KOPT-K1 (cell line): ENCODE data around the gene FAM83C.
"Not testable (repeated sequence)": the region's sequence is repeated elsewhere in the genome, so short reads cannot be mapped to it uniquely, and the experiment has no call there.

ENCODE experiments used
- H3K27ac ChIP-seq: fragments of 200-600 bp; sonication (generic); 2 replicates; pipeline ENCODE4 v1.5.1; 2016; ENCODE audit warnings: antibody characterized with exemption, mild to moderate bottlenecking, low read depth, low read length; ENCODE audit not compliant: poor library complexity, severe bottlenecking
- H3K36me3 ChIP-seq: fragments of 200-600 bp; sonication (generic); 2 replicates; pipeline ENCODE4 v1.5.1; 2017; ENCODE audit warnings: antibody characterized with exemption, mild to moderate bottlenecking, low read length, moderate library complexity; ENCODE audit not compliant: insufficient read depth
- H3K9me3 ChIP-seq: fragments of 200-600 bp; sonication (generic); 2 replicates; pipeline ENCODE4 v1.5.1; 2017; ENCODE audit warnings: antibody characterized with exemption, low read length, mild to moderate bottlenecking; ENCODE audit not compliant: insufficient read depth, poor library complexity, severe bottlenecking

FAM83C gene

DNA sequence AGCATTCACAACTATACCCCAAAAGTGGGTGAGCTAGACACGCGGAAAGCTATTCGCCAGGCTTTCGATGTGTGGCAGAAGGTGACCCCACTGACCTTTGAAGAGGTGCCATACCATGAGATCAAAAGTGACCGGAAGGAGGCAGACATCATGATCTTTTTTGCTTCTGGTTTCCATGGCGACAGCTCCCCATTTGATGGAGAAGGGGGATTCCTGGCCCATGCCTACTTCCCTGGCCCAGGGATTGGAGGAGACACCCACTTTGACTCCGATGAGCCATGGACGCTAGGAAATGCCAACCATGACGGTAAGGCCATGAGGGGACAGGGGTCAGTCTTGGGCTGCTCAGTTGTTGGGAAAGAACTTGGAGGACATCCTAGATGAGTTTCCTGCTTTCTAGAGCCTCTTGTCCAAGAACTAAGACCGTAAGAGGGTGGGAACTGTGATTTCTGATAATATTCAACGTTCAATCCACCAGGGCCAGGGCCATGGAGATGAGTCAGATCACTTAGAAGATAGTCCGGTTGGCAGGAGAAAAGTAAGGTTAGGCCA, 37.7 kb downstream of the FAM83C start:
- H3K9me3 ChIP-seq, result no peaks in the 10 kb centered on the region
- H3K36me3 ChIP-seq, result no peaks in the 10 kb centered on the region
- no peak overlapping the region for H3K27ac ChIP-seq

DNA sequence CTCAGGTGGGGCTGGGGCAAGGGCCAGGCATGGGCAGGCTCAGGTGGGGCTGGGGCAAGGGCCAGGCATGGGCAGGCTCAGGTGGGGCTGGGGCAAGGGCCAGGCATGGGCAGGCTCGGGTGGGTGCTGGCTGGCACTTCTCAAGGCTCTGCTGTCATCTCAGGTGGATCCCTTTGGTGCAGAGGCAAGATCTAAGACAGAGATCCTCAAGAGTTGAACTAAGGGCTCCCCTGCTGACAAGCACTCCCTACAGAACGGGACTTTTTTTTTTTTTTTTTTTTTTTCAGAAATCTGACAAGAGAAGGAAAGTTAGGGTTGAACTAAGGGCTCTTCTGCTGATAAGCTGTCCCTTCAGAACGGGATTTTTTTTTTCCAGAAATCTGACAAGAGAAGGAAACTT, 39.2 kb downstream of the FAM83C start:
- H3K27ac ChIP-seq, result no peak overlapping the region
- no peaks in the 10 kb centered on the region for H3K36me3 ChIP-seq
- no peaks in the 10 kb centered on the region for H3K9me3 ChIP-seq

DNA sequence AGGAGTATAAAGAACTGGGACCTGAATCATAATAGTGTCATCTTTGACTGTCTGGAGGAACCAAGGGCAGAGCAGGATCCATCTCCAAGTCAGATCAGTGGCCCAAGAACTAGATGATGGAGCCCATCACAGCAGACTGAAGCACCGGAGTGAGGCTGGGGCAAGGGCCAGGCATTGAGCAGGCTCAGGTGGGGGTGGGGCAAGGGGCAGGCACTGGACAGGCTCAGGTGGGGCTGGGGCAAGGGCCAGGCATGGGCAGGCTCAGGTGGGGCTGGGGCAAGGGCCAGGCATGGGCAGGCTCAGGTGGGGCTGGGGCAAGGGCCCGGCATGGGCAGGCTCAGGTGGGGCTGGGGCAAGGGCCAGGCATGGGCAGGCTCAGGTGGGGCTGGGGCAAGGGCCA, 39.6 kb downstream of the FAM83C start:
- not testable (repeated sequence) for H3K36me3 ChIP-seq, H3K9me3 ChIP-seq

DNA sequence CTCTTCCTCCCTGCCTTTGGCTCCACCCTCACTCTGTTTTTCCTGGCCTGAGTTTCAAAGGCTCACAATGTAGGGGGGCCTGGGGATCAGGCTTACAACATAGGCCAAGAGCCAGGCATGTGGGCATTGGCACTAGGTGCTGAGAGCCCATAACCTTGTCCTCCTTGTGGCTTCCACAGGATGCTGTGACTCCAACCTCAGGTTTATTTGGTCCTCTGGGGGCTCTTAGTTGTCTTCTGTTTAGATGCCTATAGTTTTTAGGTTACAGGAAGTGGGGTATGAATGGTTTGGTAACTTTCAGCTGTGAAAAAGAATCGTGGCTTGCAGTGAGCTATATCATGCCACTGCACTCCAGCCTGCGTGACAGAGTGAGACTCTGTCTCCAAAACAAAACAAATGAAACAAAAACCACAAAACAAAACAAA, 40.2 kb downstream of the FAM83C start:
- no peaks in the 10 kb centered on the region for H3K9me3 ChIP-seq
- H3K36me3 ChIP-seq, result no peaks in the 10 kb centered on the region
- no peak overlapping the region for H3K27ac ChIP-seq

More for the DNA sequence above, 39.6 kb downstream of the FAM83C start:
- not testable (repeated sequence) for H3K27ac ChIP-seq

- H3K36me3 ChIP-seq, result no peaks in the 10 kb centered on the region
- H3K27ac ChIP-seq, result no peak overlapping the region
- no peaks in the 10 kb centered on the region for H3K9me3 ChIP-seq
These were observed 40.6 kb downstream of the FAM83C start for GRCh38 chr20:35251613-35251940.

DNA sequence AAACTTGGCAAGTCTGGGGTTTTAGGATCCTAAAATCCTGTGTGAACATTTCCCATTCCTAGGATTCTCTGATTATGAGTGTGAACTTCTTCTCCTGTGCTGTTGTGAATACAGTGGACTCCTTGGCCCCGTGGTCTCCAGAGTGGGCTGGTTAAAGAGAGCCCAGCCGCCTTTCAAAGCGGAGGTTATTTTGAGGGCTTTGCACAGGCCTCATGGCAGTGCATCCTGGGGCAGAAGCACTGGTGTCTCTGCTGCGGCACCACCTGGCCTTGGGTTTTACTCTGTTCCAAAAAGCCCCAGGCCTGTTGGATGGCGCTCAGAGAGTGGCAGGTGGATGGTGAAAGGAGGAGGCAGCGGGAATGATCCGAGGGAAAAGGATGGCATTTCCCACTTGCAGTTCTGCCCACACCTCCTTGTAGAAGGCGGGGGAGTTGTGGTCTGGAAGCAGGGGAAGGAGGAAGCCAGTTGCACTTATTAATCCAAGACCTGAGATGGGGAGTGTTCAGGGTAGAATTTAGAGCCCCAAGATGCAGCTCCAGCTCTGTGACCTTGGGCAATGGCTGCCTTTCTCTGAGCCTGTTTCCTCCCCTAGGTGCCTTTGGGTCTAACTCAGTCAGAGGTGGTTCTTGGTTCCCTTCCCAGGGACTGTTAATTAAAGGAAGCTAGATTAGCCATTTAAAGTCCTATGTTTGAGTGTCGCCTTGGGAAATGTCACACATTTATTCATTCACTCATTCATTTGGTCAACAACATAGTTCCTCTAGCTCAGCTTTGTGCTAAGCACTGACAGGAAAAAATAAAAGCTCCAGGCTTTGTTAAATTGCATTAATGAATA, 43.4 kb downstream of the FAM83C start:
- Histone ChIP-seq H3K27ac (no peak overlapping the region), H3K36me3 (no peaks in the 10 kb centered on the region), H3K9me3 (no peaks in the 10 kb centered on the region)

- Histone ChIP-seq H3K9me3 (no peaks in the 10 kb centered on the region), H3K27ac (no peak overlapping the region), H3K36me3 (no peaks in the 10 kb centered on the region)
These were observed 45.5 kb downstream of the FAM83C start for GRCh38 chr20:35246723-35247122.

DNA sequence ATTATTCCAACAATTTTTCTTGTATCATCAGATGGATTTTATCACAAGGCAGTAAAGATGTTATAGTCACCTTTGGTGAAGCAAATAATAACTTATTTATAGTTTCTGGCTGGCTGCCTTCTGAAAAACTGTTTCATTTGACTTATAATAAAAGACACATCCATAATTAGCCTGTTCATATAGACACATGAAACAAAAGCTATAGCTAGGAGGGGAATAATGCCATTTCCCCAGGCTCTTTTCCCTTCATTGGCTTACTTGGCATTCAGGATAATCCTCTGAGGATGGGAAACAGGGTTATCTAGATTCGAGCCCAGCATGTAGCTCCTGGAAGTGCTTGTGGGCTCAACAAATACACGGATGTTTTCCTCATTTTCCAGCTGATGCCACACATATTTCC, 48.2 kb downstream of the FAM83C start:
- no peaks in the 10 kb centered on the region for H3K36me3 ChIP-seq
- no peak overlapping the region for H3K27ac ChIP-seq

DNA sequence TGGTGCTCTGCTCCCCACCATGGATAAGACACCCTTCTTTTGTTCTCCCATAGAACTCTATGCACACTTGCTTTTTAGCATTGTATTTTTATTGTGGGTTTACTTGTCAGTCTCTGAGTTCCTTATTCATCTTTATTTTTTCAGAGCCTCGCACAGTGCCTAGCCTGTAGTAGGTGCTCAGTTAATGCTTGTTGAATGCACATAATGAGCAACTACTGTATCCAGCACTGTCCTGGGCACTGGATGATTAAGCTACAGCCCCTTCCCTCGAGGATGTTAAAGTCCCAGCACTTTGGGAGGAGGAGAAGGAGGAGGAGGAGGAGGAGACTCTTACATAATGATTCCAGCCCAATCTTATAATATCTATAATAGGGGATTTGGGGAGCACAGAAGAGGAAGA, 48.9 kb downstream of the FAM83C start:
- Histone ChIP-seq H3K36me3 (no peaks in the 10 kb centered on the region), H3K9me3 (no peaks in the 10 kb centered on the region)

More for the DNA sequence above, 48.2 kb downstream of the FAM83C start:
- no peaks in the 10 kb centered on the region for H3K9me3 ChIP-seq

GRCh38 chr20:35240811-35241293, 51.4 kb downstream of the FAM83C start:
- Histone ChIP-seq H3K9me3 (no peaks in the 10 kb centered on the region), H3K36me3 (no peaks in the 10 kb centered on the region), H3K27ac (no peak overlapping the region)

More for the DNA sequence above, 48.9 kb downstream of the FAM83C start:
- H3K27ac ChIP-seq, result no peak overlapping the region

DNA sequence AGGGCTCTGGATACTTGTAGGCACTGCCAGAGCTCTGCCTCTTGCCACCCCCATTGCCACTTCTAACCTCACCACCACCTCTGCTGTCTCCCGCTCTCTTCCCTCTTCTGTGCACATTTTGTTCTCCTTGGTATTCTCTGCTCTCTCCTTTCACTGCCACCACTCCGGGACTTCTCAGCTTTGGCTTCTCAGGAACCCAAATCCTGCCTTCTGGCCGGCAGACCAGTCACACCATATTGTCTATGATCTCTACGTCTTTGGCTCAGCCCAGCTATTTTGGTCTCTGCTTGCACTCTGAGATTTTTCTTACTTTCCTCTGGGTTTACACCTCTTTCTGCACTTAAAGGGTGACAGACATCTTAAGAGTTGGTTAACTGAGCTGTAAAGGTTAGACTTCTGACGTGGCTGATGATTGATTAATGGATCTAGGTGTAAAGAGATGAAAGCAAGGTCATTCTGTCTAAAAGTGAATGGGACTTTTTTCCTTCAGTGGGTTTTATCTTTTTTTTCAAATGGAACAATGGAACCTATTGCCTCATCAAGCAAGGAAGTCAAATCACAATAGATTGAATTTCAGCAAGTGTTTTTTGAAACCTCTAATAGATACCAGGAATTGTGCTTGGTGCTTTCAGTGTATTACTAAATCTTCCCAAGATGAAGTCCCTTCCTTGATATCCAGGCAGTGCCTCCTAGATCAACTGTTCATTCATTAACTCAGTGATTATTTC, 52.0 kb downstream of the FAM83C start:
- Histone ChIP-seq H3K36me3 (no peaks in the 10 kb centered on the region), H3K27ac (no peak overlapping the region), H3K9me3 (no peaks in the 10 kb centered on the region)

GRCh38 chr20:35238735-35239134, 53.5 kb downstream of the FAM83C start:
- H3K9me3 ChIP-seq, result no peaks in the 10 kb centered on the region
- no peak overlapping the region for H3K27ac ChIP-seq
- no peaks in the 10 kb centered on the region for H3K36me3 ChIP-seq

- Histone ChIP-seq H3K36me3 (no peaks in the 10 kb centered on the region), H3K9me3 (no peaks in the 10 kb centered on the region), H3K27ac (no peak overlapping the region)
These were observed 54.1 kb downstream of the FAM83C start for GRCh38 chr20:35238170-35238569.

DNA sequence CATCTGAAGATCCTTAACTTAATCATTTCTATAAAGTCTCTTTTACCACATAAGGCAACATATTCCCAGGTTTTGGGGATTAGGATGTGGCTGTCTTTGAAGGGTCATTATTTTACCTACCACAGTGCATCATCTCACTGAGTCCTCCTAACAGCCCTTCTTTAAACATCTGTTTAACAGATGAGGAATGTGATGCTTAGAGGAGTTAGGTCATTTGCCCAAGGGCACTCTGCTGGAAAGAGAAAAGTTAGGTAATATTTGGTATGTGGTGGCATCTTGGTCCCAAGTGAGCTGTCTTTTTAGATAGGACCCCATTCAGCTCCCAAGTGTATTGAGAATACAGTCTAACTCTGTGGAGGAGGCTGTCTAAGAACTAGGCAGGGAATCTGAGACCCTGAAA, 54.7 kb downstream of the FAM83C start:
- Histone ChIP-seq H3K36me3 (no peaks in the 10 kb centered on the region), H3K27ac (no peak overlapping the region)

GRCh38 chr20:35235881-35236280, 56.3 kb downstream of the FAM83C start:
- no peaks in the 10 kb centered on the region for H3K9me3 ChIP-seq
- H3K36me3 ChIP-seq, result no peaks in the 10 kb centered on the region
- H3K27ac ChIP-seq, result no peak overlapping the region

More for the DNA sequence above, 54.7 kb downstream of the FAM83C start:
- no peaks in the 10 kb centered on the region for H3K9me3 ChIP-seq
